Measurements from ENCODE around the gene PASD1.

PASD1 gene

GRCh38 chrX:151702026-151702714 lies 138.7 kb downstream of the PASD1 start:
- no peak for DNase-seq

GRCh38 chrX:151702741-151703340 lies 139.4 kb downstream of the PASD1 start:
- no peak for DNase-seq

GRCh38 chrX:151703487-151703886 lies 140.0 kb downstream of the PASD1 start:
- DNase-seq: no peak

- DNase-seq: no peak
These were observed 140.7 kb downstream of the PASD1 start for GRCh38 chrX:151704041-151704663.

GRCh38 chrX:151708821-151709220 lies 145.3 kb downstream of the PASD1 start:
- no peak for DNase-seq

GRCh38 chrX:151710457-151710856 lies 147.0 kb downstream of the PASD1 start:
- DNase-seq: no peak

- DNase-seq: no peak
These were observed 147.7 kb downstream of the PASD1 start for GRCh38 chrX:151711154-151711553.

- DNase-seq: peak; percentile 77
These were observed 148.3 kb downstream of the PASD1 start for GRCh38 chrX:151711787-151712186.

GRCh38 chrX:151712253-151712652 lies 148.8 kb downstream of the PASD1 start:
- DNase-seq: peak; percentile 16

GRCh38 chrX:151713849-151714248 lies 150.4 kb downstream of the PASD1 start:
- DNase-seq: peak; percentile 37

GRCh38 chrX:151714362-151714761 lies 150.9 kb downstream of the PASD1 start:
- DNase-seq: no peak

GRCh38 chrX:151715752-151716151 lies 152.3 kb downstream of the PASD1 start, which contains the start of gene FATE1:
TSS of gene FATE1 (plus strand) at chrX:151716035. CDS start at chrX:151716120, 85 bp downstream.
- no peak for DNase-seq

- peak; percentile 68 for DNase-seq
These were observed 158.9 kb downstream of the PASD1 start for GRCh38 chrX:151722241-151722846.

- no peak for DNase-seq
These were observed 159.8 kb downstream of the PASD1 start for GRCh38 chrX:151723156-151723760.

GRCh38 chrX:151724563-151725337 lies 161.3 kb downstream of the PASD1 start:
- no peak for DNase-seq

GRCh38 chrX:151725338-151725614 lies 161.8 kb downstream of the PASD1 start:
- DNase-seq: no peak
